NCI-H82 treated with DMSO at 0.1 percent for 48 hours (cell line): ENCODE results near the gene DNMT3L.
"Not testable (repeated sequence)": the region's sequence is repeated elsewhere in the genome, so short reads cannot be mapped to it uniquely, and the experiment has no call there.

ENCODE experiments used
- DNase-seq: peaks from one replicate; lab custom pipeline; 2025; ENCODE audit not compliant: unreplicated experiment; lab: John Stamatoyannopoulos, UW

The DNMT3L gene

DNA sequence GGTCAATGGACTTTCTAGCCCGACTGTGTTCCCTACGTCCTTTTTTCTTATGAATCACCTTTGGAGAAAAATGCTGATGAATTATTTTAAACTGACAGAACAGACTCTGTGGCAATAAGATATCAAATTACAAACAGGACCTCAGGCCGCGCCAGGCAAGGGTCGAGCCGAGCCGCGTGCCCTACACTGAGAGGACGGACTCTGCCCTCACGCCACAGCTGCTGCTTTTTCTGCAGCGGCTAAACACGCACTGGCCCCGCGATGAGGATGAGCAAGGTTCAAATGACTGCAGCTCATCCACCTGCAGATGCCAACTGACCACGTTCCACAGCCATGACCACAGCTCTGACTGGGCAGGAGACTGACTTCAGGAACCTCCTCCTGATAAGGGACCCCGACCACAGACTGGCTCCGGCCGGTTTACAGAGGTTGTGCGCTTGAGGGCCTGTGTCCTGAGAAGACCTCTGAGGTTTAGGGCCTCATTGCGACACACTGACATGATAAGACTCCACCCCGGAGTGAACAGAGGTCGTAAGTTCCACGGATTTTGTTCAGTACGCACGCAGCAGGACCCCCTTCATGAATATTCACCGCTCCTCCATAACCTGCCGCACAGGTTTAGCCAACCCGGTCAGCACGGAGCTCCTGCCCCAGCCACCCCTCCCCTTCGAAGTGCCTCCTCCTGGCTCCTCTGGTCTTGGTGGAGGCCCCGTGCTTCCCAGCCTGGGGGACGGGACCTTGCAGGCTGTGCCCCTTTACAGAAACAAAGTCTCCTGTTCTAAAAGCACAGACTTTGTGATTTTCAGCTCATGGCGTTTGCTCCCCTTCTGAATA, 12.3 kb downstream of the DNMT3L start:
- DNase-seq = not testable (repeated sequence)

DNA sequence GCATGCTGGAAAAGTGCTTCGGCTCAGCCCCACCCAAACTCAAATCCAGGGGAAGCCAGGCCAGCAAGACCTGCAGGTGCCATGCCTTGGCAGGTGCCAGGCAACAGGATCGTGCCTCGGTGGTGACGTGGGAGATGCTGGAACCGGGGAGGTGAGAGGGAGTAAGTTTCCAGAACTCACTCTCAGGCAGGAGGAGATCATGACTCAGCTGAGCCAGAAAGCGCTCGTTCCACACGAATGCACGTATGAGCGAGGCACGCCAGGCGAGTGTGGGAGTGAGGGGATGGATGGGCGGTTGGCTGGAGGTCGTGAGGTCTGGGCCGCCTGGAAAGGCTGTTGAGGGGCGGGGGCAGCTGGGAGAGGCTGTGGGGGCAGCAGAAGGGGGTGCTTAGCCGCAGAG, 13.8 kb downstream of the DNMT3L start:
- DNase-seq = not testable (repeated sequence)

GRCh38 chr21:44243980-44244379, 17.7 kb downstream of the DNMT3L start:
- not testable (repeated sequence) for DNase-seq

GRCh38 chr21:44241281-44241680, 20.4 kb downstream of the DNMT3L start:
- DNase-seq = not testable (repeated sequence)

- DNase-seq = not testable (repeated sequence)
Measured at GRCh38 chr21:44240842-44241241, 20.9 kb downstream of the DNMT3L start, which contains the start of gene ICOSLG. ICOSLG (minus strand) TSS chr21:44240943; CDS start chr21:44240817, 126 bp downstream.

- not testable (repeated sequence) for DNase-seq
Measured at GRCh38 chr21:44240353-44240752, 21.3 kb downstream of the DNMT3L start.

DNA sequence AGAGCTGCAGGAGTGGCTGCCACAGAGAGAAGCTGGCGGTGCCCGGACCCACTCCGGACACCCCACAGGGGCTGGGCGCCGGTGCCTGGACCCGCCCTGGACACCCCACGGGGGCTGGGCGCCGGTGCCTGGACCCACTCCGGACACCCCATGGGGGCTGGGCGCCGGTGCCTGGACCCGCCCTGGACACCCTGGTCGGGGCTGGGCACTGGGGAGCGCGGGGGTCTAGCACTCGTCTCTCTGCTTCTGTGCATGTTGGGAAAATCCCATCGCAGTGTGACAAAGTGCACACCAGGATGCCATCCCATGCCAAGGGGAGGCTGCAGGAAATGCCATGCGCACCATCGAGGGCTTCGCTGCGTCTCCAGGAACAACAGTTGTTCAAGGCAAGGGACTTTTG, 32.1 kb downstream of the DNMT3L start:
- not testable (repeated sequence) for DNase-seq

- DNase-seq = not testable (repeated sequence)
Measured at GRCh38 chr21:44228109-44228508, 33.6 kb downstream of the DNMT3L start.

- DNase-seq = not testable (repeated sequence)
Measured at GRCh38 chr21:44227614-44228013, 34.1 kb downstream of the DNMT3L start.

GRCh38 chr21:44225605-44226004, 36.1 kb downstream of the DNMT3L start:
- DNase-seq = not testable (repeated sequence)

GRCh38 chr21:44223334-44223733, 38.4 kb downstream of the DNMT3L start:
- not testable (repeated sequence) for DNase-seq

- DNase-seq = not testable (repeated sequence)
Measured at GRCh38 chr21:44220674-44221073, 41.0 kb downstream of the DNMT3L start.

DNA sequence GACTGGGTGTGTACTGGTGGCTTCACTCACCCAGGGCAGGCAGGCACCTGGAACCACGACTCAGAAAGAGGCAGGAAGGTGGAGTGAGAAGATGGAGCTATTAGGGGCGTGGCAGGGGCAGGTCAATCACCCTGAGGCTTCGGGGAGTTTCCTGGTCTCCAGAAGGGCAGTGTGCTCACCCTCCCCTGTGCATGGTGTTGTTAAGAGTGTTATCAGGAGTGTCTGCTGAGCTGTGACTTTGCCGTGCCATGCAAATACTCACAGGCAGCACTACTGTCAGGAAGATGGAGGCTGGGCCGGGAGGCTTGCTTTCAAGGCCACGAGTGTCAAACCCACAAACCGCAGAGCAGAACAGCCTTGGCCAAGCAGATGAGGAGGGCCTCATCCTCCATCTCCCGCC, 43.2 kb downstream of the DNMT3L start:
- DNase-seq = not testable (repeated sequence)

DNA sequence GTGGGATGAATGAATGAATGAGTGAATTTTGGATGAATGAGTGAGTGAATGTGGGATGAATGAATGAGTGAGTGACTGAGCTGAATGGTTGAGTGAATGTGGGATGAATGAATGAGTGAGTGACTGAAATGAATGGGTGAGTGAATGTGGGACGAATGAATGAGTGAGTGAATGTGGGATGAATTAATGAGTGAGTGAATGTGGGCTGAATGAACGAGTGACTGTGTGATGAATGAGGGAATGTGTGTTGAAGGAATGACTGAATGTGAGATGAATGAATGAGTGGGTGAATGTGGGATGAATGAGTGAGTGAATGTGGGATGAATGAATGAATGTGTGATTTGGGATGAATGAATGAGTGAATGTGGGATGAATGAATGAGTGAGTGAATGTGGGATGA, 49.7 kb downstream of the DNMT3L start:
- DNase-seq = not testable (repeated sequence)

DNA sequence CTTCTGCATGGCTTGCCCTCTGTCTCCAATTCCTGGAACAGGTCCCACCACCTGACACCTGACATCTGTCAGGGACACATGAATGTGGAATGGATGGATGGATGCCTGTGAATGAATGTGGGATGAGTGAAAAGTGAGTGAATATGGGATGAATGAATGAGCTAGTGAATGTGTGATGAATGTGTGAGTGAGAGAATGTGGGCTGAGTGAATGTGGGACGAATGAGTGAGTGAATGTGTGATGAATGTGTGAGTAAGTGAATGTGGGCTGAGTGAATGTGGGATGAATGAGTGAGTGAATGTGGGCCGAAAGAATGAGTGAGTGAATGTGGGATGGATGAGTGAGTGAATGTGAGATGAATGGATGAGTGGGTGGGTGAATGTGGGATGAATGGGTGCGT, 50.1 kb downstream of the DNMT3L start:
- DNase-seq = not testable (repeated sequence)

DNA sequence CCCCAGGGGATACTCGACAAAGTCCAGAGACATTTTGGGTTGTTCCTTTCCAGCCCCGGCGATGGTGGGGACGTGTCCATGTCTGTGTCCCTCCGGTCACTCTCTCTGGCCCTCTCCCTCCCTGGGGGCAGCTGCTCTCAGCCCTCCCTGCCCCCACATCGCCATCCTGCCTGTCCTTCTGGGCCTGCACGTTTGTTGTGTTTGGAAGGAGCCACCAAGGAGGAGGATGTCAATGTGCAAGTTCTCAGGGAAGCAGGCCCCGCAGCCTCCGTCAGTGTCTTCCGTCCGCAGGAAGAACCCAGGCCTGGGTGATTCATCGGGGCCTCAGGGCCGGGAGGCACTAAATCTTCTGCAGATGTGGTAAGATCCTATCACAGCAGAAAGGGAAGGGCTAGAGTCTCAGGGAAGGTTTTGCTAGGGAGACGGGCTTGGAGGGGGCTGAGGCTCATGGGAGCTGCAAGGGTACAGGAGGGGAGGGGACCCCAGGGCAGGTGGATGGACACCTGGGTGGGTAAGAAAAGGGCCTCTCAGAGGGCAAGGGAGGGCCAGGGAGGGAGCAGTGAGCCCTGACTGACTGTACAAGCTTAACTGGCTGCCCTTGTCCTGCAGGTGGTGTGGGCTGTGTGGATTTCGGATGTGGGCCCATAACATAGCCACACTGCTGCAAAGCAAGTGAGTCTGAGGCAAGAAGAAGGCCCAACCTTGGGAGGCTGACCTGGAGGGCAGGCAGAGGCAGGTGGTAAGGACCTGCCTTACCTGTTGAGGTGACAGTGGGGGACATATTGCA, 53.6 kb downstream of the DNMT3L start:
- not testable (repeated sequence) for DNase-seq

- DNase-seq = not testable (repeated sequence)
Measured at GRCh38 chr21:44206698-44207676, 54.7 kb downstream of the DNMT3L start.

- not testable (repeated sequence) for DNase-seq
Measured at GRCh38 chr21:44206187-44206586, 55.5 kb downstream of the DNMT3L start.

DNA sequence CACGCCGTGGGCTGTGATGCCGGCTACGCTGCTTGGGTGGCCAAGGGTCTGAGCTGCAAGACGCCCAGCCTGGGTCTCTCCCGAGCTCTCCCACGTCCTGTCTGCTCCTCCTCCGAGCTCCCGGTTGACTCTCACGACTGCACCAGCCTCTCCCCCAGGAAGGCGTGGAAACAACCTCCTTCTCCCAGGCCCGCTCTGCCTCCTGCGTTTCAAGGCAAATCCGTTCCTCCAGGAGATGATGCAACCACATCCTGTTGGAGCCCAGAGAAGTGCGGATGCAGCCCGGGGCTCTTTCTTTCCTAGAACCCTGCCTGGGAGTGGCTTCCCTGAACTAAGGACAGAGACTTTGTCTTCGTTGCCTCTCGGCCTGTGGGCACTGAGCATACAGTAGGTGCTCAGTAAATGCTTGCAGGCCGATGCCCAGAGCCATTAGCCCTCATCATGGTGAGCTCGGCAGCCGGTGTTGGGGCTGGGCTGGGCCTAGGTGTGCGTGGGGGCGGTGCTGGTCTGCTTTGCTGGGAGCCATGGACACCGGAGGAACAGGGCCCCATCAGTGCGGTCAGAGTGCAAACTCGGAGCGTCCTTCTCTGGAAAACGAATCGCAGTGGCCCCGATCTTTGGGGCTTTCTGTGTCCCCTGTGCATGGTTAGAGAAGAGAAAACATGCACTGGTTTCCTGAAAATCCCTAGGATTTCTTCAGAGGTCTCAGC, 59.0 kb downstream of the DNMT3L start:
- not testable (repeated sequence) for DNase-seq

DNA sequence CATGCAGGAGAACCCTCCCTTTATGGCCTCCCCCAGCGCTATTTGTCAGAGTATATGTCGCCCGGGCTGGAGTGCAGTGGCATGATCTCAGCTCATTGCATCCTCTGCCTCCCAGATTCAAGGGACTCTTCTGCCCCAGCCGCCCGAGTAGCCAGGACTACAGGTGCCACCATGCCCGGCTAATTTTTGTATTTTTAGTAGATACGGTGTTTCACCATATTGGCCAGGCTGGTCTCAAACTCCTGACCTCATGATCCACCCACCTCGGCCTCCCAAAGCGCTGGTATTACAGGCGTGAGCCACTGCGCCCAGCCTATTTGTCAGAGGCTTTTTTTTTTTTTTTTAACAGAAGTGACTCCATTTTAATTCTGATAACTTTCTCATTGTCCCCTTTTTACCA, 61.7 kb downstream of the DNMT3L start:
- DNase-seq = not testable (repeated sequence)
